HepG2 (cell line): Measurements from ENCODE around the gene HAUS7.

Source experiments
- ELF4 ChIP-seq: sonication (generic); formaldehyde crosslinking; IDR thresholded peaks from 2 replicates; pipeline ENCODE4 v1.5.0; 2020; ENCODE audit warnings: missing genetic modification reagents, mild to moderate bottlenecking, moderate library complexity, borderline replicate concordance
- FOXA1 ChIP-seq, 2 experiments: fragments of 450-650 bp in 1 of 2; sonication (generic) in 1 of 2; formaldehyde crosslinking in 1 of 2; IDR thresholded peaks; 2 replicates each; pipeline versions ENCODE4 v1.4.0 to v1.6.1; 2016 to 2020; ENCODE audit warnings: missing genetic modification reagents in 1 of 2
- MTF1 ChIP-seq: sonication (generic); formaldehyde crosslinking; IDR thresholded peaks from 2 replicates; pipeline ENCODE4 v1.5.0; 2020; ENCODE audit warnings: missing genetic modification reagents
- MXI1 ChIP-seq: IDR thresholded peaks from 3 replicates; pipeline ENCODE4 v1.6.1; 2012; ENCODE audit warnings: low read depth, low read length, inconsistent platforms, borderline replicate concordance
- POLR2A ChIP-seq, 2 experiments: IDR thresholded peaks; 2 replicates each; pipeline ENCODE4 v1.6.1; 2011; ENCODE audit warnings: low read depth in 2 of 2, low read length in 2 of 2, mild to moderate bottlenecking in 1 of 2, moderate library complexity in 1 of 2; ENCODE audit not compliant: insufficient read depth in 1 of 2
- RAD21 ChIP-seq: fragments of 450-650 bp; formaldehyde crosslinking; IDR thresholded peaks from 2 replicates; pipeline ENCODE4 v1.5.0; 2020; ENCODE audit warnings: mild to moderate bottlenecking
- ZBTB7A ChIP-seq: sonication (generic); formaldehyde crosslinking; IDR thresholded peaks from 2 replicates; pipeline ENCODE4 v1.8.0; 2022; ENCODE audit warnings: mild to moderate bottlenecking, missing genetic modification reagents
- ZNF7 ChIP-seq: IDR thresholded peaks from 2 replicates; pipeline ENCODE4 v1.6.1; 2016; ENCODE audit warnings: missing biosample characterization, missing genetic modification reagents
- TF ChIP-seq, protein P1 (sequence below): sonication (generic); formaldehyde crosslinking; IDR thresholded peaks from 2 replicates; pipeline ENCODE4 v1.5.0; 2020; ENCODE audit warnings: mild to moderate bottlenecking, missing genetic modification reagents, moderate library complexity

DNA sequence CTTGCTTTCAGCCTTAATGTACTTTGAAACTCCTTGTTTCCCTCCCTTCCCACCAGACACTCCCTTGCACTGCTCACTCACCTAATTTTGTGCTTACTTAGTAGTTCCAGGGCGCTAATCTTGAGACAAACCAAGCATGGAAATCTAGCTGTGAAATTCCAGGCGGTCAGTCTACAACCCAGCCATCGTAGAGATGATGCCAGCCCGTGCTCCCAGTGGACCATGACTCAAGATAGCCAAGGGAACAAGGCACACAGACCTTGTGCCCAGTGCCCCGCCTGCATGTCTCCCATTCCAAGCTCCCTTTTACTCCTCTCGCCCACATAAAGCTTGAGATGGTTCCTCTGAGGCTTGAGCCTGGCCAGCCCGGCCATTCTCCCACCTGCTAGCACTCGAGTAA lies 35.6 kb downstream of the HAUS7 start:
- TF ChIP-seq RAD21, result no peak
- TF ChIP-seq, protein P1, sequence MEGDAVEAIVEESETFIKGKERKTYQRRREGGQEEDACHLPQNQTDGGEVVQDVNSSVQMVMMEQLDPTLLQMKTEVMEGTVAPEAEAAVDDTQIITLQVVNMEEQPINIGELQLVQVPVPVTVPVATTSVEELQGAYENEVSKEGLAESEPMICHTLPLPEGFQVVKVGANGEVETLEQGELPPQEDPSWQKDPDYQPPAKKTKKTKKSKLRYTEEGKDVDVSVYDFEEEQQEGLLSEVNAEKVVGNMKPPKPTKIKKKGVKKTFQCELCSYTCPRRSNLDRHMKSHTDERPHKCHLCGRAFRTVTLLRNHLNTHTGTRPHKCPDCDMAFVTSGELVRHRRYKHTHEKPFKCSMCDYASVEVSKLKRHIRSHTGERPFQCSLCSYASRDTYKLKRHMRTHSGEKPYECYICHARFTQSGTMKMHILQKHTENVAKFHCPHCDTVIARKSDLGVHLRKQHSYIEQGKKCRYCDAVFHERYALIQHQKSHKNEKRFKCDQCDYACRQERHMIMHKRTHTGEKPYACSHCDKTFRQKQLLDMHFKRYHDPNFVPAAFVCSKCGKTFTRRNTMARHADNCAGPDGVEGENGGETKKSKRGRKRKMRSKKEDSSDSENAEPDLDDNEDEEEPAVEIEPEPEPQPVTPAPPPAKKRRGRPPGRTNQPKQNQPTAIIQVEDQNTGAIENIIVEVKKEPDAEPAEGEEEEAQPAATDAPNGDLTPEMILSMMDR (CRISPR knock-in tag), result no peak
- no peak for TF ChIP-seq ELF4 (CRISPR knock-in tag)
- TF ChIP-seq FOXA1 (IDR thresholded peaks at IDR 0.05), result no peak
- TF ChIP-seq FOXA1 (CRISPR knock-in tag; IDR thresholded peaks at IDR 0.05), result no peak
- TF ChIP-seq MXI1, result no peak
- TF ChIP-seq ZBTB7A, result no peak
- no peak for TF ChIP-seq POLR2A (IDR thresholded peaks at IDR 0.05; ENCODE audit: insufficient read depth in 1 of 2, low read depth in 2 of 2, low read length in 2 of 2)
- TF ChIP-seq MTF1, result no peak
- TF ChIP-seq ZNF7, result no peak
